Uterus (tissue), 2 donors: ENCODE results near the gene SNRPE.

Source experiments
- POLR2A ChIP-seq, 2 donors: fragments of 450-650 bp; IDR thresholded peaks; one replicate each; pipeline ENCODE4 v1.6.1; 2016; ENCODE audit warnings: antibody characterized with exemption in 2 of 2, mild to moderate bottlenecking in 1 of 2, moderate library complexity in 1 of 2
- TF ChIP-seq, protein P1 (sequence below), 4 experiments: fragments of 200-600 bp in 2 of 4; fragments of 450-650 bp in 2 of 4; sonication (generic) in 2 of 4; IDR thresholded peaks; one replicate each; pipeline ENCODE4 v1.5.1; 2016 to 2019; ENCODE audit warnings: antibody characterized with exemption in 4 of 4, mild to moderate bottlenecking in 2 of 4, moderate library complexity in 1 of 4

DNA sequence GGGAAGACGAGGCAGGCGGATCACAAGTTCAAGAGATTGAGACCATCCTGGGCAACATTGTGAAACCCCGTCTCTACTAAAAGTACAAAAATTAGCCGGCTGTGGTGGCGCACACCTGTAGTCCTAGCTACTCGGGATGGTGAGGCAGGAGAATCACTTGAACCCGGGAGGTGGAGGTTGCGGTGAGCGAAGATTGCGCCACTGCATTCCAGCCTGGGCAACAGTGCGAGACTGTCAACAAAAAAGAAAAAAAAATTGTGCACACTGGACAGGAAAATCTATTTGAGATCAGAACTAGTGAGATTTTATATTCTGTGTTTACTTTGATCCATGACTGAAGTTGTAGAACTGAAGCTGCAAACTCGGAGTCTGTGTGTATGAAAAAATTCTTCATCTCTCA is 40.2 kb downstream of the SNRPE start:
- TF ChIP-seq, protein P1, sequence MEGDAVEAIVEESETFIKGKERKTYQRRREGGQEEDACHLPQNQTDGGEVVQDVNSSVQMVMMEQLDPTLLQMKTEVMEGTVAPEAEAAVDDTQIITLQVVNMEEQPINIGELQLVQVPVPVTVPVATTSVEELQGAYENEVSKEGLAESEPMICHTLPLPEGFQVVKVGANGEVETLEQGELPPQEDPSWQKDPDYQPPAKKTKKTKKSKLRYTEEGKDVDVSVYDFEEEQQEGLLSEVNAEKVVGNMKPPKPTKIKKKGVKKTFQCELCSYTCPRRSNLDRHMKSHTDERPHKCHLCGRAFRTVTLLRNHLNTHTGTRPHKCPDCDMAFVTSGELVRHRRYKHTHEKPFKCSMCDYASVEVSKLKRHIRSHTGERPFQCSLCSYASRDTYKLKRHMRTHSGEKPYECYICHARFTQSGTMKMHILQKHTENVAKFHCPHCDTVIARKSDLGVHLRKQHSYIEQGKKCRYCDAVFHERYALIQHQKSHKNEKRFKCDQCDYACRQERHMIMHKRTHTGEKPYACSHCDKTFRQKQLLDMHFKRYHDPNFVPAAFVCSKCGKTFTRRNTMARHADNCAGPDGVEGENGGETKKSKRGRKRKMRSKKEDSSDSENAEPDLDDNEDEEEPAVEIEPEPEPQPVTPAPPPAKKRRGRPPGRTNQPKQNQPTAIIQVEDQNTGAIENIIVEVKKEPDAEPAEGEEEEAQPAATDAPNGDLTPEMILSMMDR (IDR thresholded peaks at IDR 0.05): no peak
- no peak for TF ChIP-seq POLR2A (IDR thresholded peaks at IDR 0.05)
